Thyroid gland (tissue), 4 donors: Measurements from ENCODE around the gene PDCL2. TPM values are rescaled to one million over a fixed set of nuclear protein-coding genes. Genes with fewer than 3 reads are reported as not detected.
"Not testable (repeated sequence)": the region's sequence is repeated elsewhere in the genome, so short reads cannot be mapped to it uniquely, and the experiment has no call there.

Experiments
- DNase-seq, 2 donors: peaks; one replicate each; pipeline ENCODE4 v3.0.0-alpha.2; 2019
- H3K27ac ChIP-seq, 3 donors: fragments of 200-600 bp; sonication (generic); 1 replicate in 2 of 3; 2 replicates in 1 of 3; pipeline ENCODE4 v1.5.1; 2016 to 2019; ENCODE audit warnings: mild to moderate bottlenecking in 1 of 3, moderate library complexity in 1 of 3
- H3K27me3 ChIP-seq: fragments of 200-600 bp; sonication (generic); one replicate; pipeline ENCODE4 v1.5.1; 2019
- H3K36me3 ChIP-seq, 2 donors: fragments of 200-600 bp; sonication (generic); one replicate each; pipeline ENCODE4 v1.5.1; 2016 to 2019
- H3K4me1 ChIP-seq, 2 donors: fragments of 200-600 bp; sonication (generic); one replicate each; pipeline ENCODE4 v1.5.1; 2017 to 2019
- H3K4me3 ChIP-seq, 3 donors: fragments of 200-600 bp; sonication (generic); replicated peaks in 1 of 3; 1 replicate in 2 of 3; 2 replicates in 1 of 3; pipeline ENCODE4 v1.5.1; 2016; ENCODE audit warnings: mild to moderate bottlenecking in 1 of 3
- H3K9me3 ChIP-seq: fragments of 200-600 bp; sonication (generic); one replicate; pipeline ENCODE4 v1.5.1; 2017
- CTCF ChIP-seq, 6 experiments: fragments of 200-600 bp in 3 of 6; fragments of 450-650 bp in 3 of 6; sonication (generic) in 3 of 6; IDR thresholded peaks; one replicate each; pipeline ENCODE4 v1.5.1; 2016 to 2019; ENCODE audit warnings: antibody characterized with exemption in 6 of 6, mild to moderate bottlenecking in 2 of 6, inconsistent platforms in 1 of 6, moderate library complexity in 1 of 6
- POLR2A ChIP-seq, 2 donors: fragments of 450-650 bp; IDR thresholded peaks; one replicate each; pipeline ENCODE4 v1.6.1; 2017; ENCODE audit warnings: antibody characterized with exemption in 2 of 2, mild to moderate bottlenecking in 2 of 2, moderate library complexity in 1 of 2
- WGBS, 2 donors: methylation state at CpG; one replicate each; pipeline ENCODE4 v1.1.5; 2017; 5-methylcytosine and 5-hydroxymethylcytosine counted together
- intact Hi-C: fragments of 100-400 bp; cut with DNase I; formaldehyde crosslinking; loops from one replicate; pipeline ENCODE4 v1.15.1; 2023
- total RNA-seq, 4 donors: library from RNA; depleted of rRNA; stranded (reverse); fragments of >200 nt; gene quantifications; one replicate each; pipeline ENCODE4 v1.2.3, GENCODE V29; 2016

PDCL2 gene
- total RNA-seq, 4 donors from 2014 or later, result not detected

- Histone ChIP-seq H3K9me3 (no peaks in the 10 kb centered on the region), H3K27me3 (no peaks in the 10 kb centered on the region), H3K4me1 (no peaks in the 10 kb centered on the region), H3K4me3 (no peak overlapping the region), H3K36me3 (no peaks in the 10 kb centered on the region), H3K27ac (no peak overlapping the region)
- TF ChIP-seq CTCF (IDR thresholded peaks at IDR 0.05) (no peak), POLR2A (IDR thresholded peaks at IDR 0.05) (no peak)
- intact Hi-C loops, result no loop called here
- no peak for DNase-seq
These were observed 8.6 kb upstream of the PDCL2 start for GRCh38 chr4:55600640-55601039.

- Histone ChIP-seq H3K9me3 (no peaks in the 10 kb centered on the region), H3K4me3 (no peak overlapping the region), H3K27ac (no peak overlapping the region), H3K27me3 (no peaks in the 10 kb centered on the region), H3K36me3 (no peaks in the 10 kb centered on the region), H3K4me1 (no peaks in the 10 kb centered on the region)
- 94 to 96% methylated on average over 2 of the region's 2 CpGs for WGBS, 2 donors
- intact Hi-C loops, result no loop called here
- DNase-seq, result no peak
- no peak for TF ChIP-seq POLR2A (IDR thresholded peaks at IDR 0.05)
- no peak for TF ChIP-seq CTCF (IDR thresholded peaks at IDR 0.05)
These were observed 6.6 kb upstream of the PDCL2 start for GRCh38 chr4:55598641-55599040.

GRCh38 chr4:55588160-55588559, 3.9 kb downstream of the PDCL2 start:
- intact Hi-C loops, result no loop called here
- no peak overlapping the region for H3K27ac ChIP-seq
- H3K9me3 ChIP-seq, result no peaks in the 10 kb centered on the region
- no peaks in the 10 kb centered on the region for H3K36me3 ChIP-seq
- no peak for DNase-seq
- no peaks in the 10 kb centered on the region for H3K27me3 ChIP-seq
- no peaks in the 10 kb centered on the region for H3K4me1 ChIP-seq
- H3K4me3 ChIP-seq, result no peak overlapping the region
- 32 to 57% methylated on average over 2 of the region's 2 CpGs for WGBS, 2 donors
- TF ChIP-seq POLR2A (IDR thresholded peaks at IDR 0.05), result no peak
- TF ChIP-seq CTCF (IDR thresholded peaks at IDR 0.05), result no peak

GRCh38 chr4:55582773-55583172, 9.3 kb downstream of the PDCL2 start:
- H3K4me1 ChIP-seq, H3K4me3 ChIP-seq, H3K9me3 ChIP-seq, H3K36me3 ChIP-seq, H3K27ac ChIP-seq, intact Hi-C loops, DNase-seq, H3K27me3 ChIP-seq: not testable (repeated sequence)
- 96 to 100% methylated on average over 2 of the region's 2 CpGs for WGBS, 2 donors

- Histone ChIP-seq H3K27ac (no peak overlapping the region), H3K4me3 (no peak overlapping the region), H3K36me3 (no peaks in the 10 kb centered on the region), H3K27me3 (no peaks in the 10 kb centered on the region), H3K4me1 (no peaks in the 10 kb centered on the region), H3K9me3 (no peaks in the 10 kb centered on the region)
- TF ChIP-seq CTCF (IDR thresholded peaks at IDR 0.05) (no peak), POLR2A (IDR thresholded peaks at IDR 0.05) (no peak)
- intact Hi-C loops, result no loop called here
- no peak for DNase-seq
These were observed 13.6 kb downstream of the PDCL2 start for GRCh38 chr4:55578341-55579010.

GRCh38 chr4:55575513-55575912, 16.5 kb downstream of the PDCL2 start:
- 81 to 85% methylated on average over 1 of the region's 1 CpG for WGBS, 2 donors
- no peak for DNase-seq

More at GRCh38 chr4:55575513-55575912, 16.5 kb downstream of the PDCL2 start:
- Histone ChIP-seq H3K27ac (no peak overlapping the region), H3K36me3 (no peaks in the 10 kb centered on the region), H3K4me1 (no peaks in the 10 kb centered on the region), H3K27me3 (no peaks in the 10 kb centered on the region), H3K4me3 (no peak overlapping the region), H3K9me3 (no peaks in the 10 kb centered on the region)
- intact Hi-C loops, result no loop called here
- no peak for TF ChIP-seq POLR2A (IDR thresholded peaks at IDR 0.05)
- no peak for TF ChIP-seq CTCF (IDR thresholded peaks at IDR 0.05)
